Natural killer cell treated with Interleukin-12 subunit alpha and Interleukin-12 subunit beta and Interleukin-15 and Interleukin-18, amount 100 ng/mL, for 72 hours (primary cell): ENCODE measurements around the gene CLSTN2. TPM values are rescaled to one million over a fixed set of nuclear protein-coding genes. Genes with fewer than 3 reads are reported as not detected.

ENCODE experiments used
- ATAC-seq, 2 donors: fragments of 150-1000 bp; cut with Tn5 transposase in 1 of 2; sonication (Bioruptor Pico), chemical (Tn5 transposase) in 1 of 2; 2 replicates each; pipeline ENCODE4 v1.10.0; 2021
- DNase-seq: peaks from one replicate; pipeline ENCODE4 v3.0.0; 2022; ENCODE audit warnings: low spot score
- H3K27ac Mint-ChIP-seq, 2 donors: 1 replicate in 1 of 2; 2 replicates in 1 of 2; pipeline ENCODE4 v1.8.0; 2022; ENCODE audit warnings: mixed read lengths in 2 of 2, mild to moderate bottlenecking in 1 of 2, moderate library complexity in 1 of 2
- H3K27me3 Mint-ChIP-seq, 2 donors: 1 replicate in 1 of 2; 2 replicates in 1 of 2; pipeline ENCODE4 v1.8.0; 2022; ENCODE audit warnings: mixed read lengths in 2 of 2
- H3K36me3 Mint-ChIP-seq: one replicate; pipeline ENCODE4 v1.8.0; 2022; ENCODE audit warnings: mixed read lengths
- H3K4me1 Mint-ChIP-seq, 2 donors: 1 replicate in 1 of 2; 2 replicates in 1 of 2; pipeline ENCODE4 v1.8.0; 2022; ENCODE audit warnings: low read depth in 2 of 2, mixed read lengths in 2 of 2, mild to moderate bottlenecking in 1 of 2
- H3K4me3 Mint-ChIP-seq: one replicate; pipeline ENCODE4 v1.8.0; 2022; ENCODE audit warnings: mixed read lengths
- H3K9me3 Mint-ChIP-seq: 2 replicates; pipeline ENCODE4 v1.8.0; 2022; ENCODE audit warnings: mixed read lengths
- total RNA-seq, 2 donors: library from RNA; stranded (reverse); gene quantifications; one replicate each; pipeline ENCODE4 v1.2.3, GENCODE V29; 2022

CLSTN2 gene
- total RNA-seq, 2 donors from 2014 or later: not detected

GRCh38 chr3:140571836-140572235, 636.9 kb downstream of the CLSTN2 start:
- ATAC-seq: no peak
- H3K9me3 Mint-ChIP-seq: no peaks in the 10 kb centered on the region
- H3K36me3 Mint-ChIP-seq: no peaks in the 10 kb centered on the region
- no peak overlapping the region for H3K27ac Mint-ChIP-seq
- no peak for DNase-seq
- no peaks in the 10 kb centered on the region for H3K4me1 Mint-ChIP-seq
- H3K27me3 Mint-ChIP-seq: no peaks in the 10 kb centered on the region
- no peak overlapping the region for H3K4me3 Mint-ChIP-seq

- no peak for ATAC-seq
- H3K27me3 Mint-ChIP-seq: peaks cover 0 to 2% of the 10 kb centered on the region in 2 donors
- H3K9me3 Mint-ChIP-seq: no peaks in the 10 kb centered on the region
- H3K4me1 Mint-ChIP-seq: no peaks in the 10 kb centered on the region
- no peak for DNase-seq
- H3K27ac Mint-ChIP-seq: no peak overlapping the region
- no peak overlapping the region for H3K4me3 Mint-ChIP-seq
- no peaks in the 10 kb centered on the region for H3K36me3 Mint-ChIP-seq
Measured at GRCh38 chr3:140572334-140572733, 637.3 kb downstream of the CLSTN2 start.

- ATAC-seq (no peak), DNase-seq (no peak)
- peaks cover 0 to 5% of the 10 kb centered on the region in 2 donors for H3K27me3 Mint-ChIP-seq
- no peak overlapping the region for H3K27ac Mint-ChIP-seq
- H3K9me3 Mint-ChIP-seq: no peaks in the 10 kb centered on the region
- H3K4me3 Mint-ChIP-seq: no peak overlapping the region
- no peaks in the 10 kb centered on the region for H3K36me3 Mint-ChIP-seq
- no peaks in the 10 kb centered on the region for H3K4me1 Mint-ChIP-seq
Measured at GRCh38 chr3:140573011-140573410, 638.0 kb downstream of the CLSTN2 start.

- Mint-ChIP-seq H3K9me3 (no peaks in the 10 kb centered on the region), H3K4me3 (no peak overlapping the region), H3K36me3 (no peaks in the 10 kb centered on the region), H3K27ac (no peak overlapping the region), H3K4me1 (no peaks in the 10 kb centered on the region), H3K27me3 (peaks cover 8 to 11% of the 10 kb centered on the region in 2 donors)
- DNase-seq (no peak), ATAC-seq (no peak)
Measured at GRCh38 chr3:140574375-140574774, 639.4 kb downstream of the CLSTN2 start.

- no peaks in the 10 kb centered on the region for H3K4me1 Mint-ChIP-seq
- no peaks in the 10 kb centered on the region for H3K36me3 Mint-ChIP-seq
- peaks cover 11 to 19% of the 10 kb centered on the region in 2 donors for H3K27me3 Mint-ChIP-seq
Measured at GRCh38 chr3:140576449-140576848, 641.5 kb downstream of the CLSTN2 start.

GRCh38 chr3:140577911-140578310, 642.9 kb downstream of the CLSTN2 start:
- Mint-ChIP-seq H3K27me3 (peaks cover 11 to 19% of the 10 kb centered on the region in 2 donors), H3K27ac (no peak overlapping the region), H3K9me3 (no peaks in the 10 kb centered on the region), H3K4me3 (no peak overlapping the region), H3K36me3 (no peaks in the 10 kb centered on the region), H3K4me1 (no peaks in the 10 kb centered on the region)
- no peak for DNase-seq
- ATAC-seq: no peak

More at GRCh38 chr3:140576449-140576848, 641.5 kb downstream of the CLSTN2 start:
- DNase-seq: no peak
- Mint-ChIP-seq H3K9me3 (no peaks in the 10 kb centered on the region), H3K4me3 (no peak overlapping the region), H3K27ac (no peak overlapping the region)
- no peak for ATAC-seq

- no peak overlapping the region for H3K27ac Mint-ChIP-seq
- H3K4me3 Mint-ChIP-seq: no peak overlapping the region
- H3K27me3 Mint-ChIP-seq: peaks cover 13 to 19% of the 10 kb centered on the region in 2 donors
Measured at GRCh38 chr3:140579260-140579659, 644.3 kb downstream of the CLSTN2 start.

GRCh38 chr3:140580746-140581145, 645.8 kb downstream of the CLSTN2 start:
- H3K4me1 Mint-ChIP-seq: no peaks in the 10 kb centered on the region
- DNase-seq (no peak), ATAC-seq (no peak)
- H3K9me3 Mint-ChIP-seq: no peaks in the 10 kb centered on the region
- H3K27ac Mint-ChIP-seq: no peak overlapping the region
- peaks cover 13 to 19% of the 10 kb centered on the region in 2 donors for H3K27me3 Mint-ChIP-seq
- H3K36me3 Mint-ChIP-seq: no peaks in the 10 kb centered on the region
- no peak overlapping the region for H3K4me3 Mint-ChIP-seq

More at GRCh38 chr3:140579260-140579659, 644.3 kb downstream of the CLSTN2 start:
- no peak for ATAC-seq
- H3K4me1 Mint-ChIP-seq: no peaks in the 10 kb centered on the region
- H3K36me3 Mint-ChIP-seq: no peaks in the 10 kb centered on the region
- H3K9me3 Mint-ChIP-seq: no peaks in the 10 kb centered on the region
- DNase-seq: no peak

- Mint-ChIP-seq H3K9me3 (no peaks in the 10 kb centered on the region), H3K27ac (no peak overlapping the region), H3K4me3 (no peak overlapping the region), H3K4me1 (no peaks in the 10 kb centered on the region), H3K27me3 (peaks cover 12 to 15% of the 10 kb centered on the region in 2 donors), H3K36me3 (no peaks in the 10 kb centered on the region)
- DNase-seq: no peak
- ATAC-seq: no peak
Measured at GRCh38 chr3:140584549-140584948, 649.6 kb downstream of the CLSTN2 start.

- Mint-ChIP-seq H3K9me3 (no peaks in the 10 kb centered on the region), H3K36me3 (no peaks in the 10 kb centered on the region), H3K27ac (no peak overlapping the region), H3K4me3 (no peak overlapping the region), H3K27me3 (peaks cover 8% of the 10 kb centered on the region in 2 donors), H3K4me1 (no peaks in the 10 kb centered on the region)
- ATAC-seq (no peak), DNase-seq (no peak)
Measured at GRCh38 chr3:140585828-140586227, 650.8 kb downstream of the CLSTN2 start.

- no peak overlapping the region for H3K27ac Mint-ChIP-seq
- ATAC-seq: no peak
- no peak for DNase-seq
- H3K4me3 Mint-ChIP-seq: no peak overlapping the region
- H3K36me3 Mint-ChIP-seq: no peaks in the 10 kb centered on the region
- H3K27me3 Mint-ChIP-seq: peaks cover 7 to 8% of the 10 kb centered on the region in 2 donors
- H3K9me3 Mint-ChIP-seq: no peaks in the 10 kb centered on the region
- no peaks in the 10 kb centered on the region for H3K4me1 Mint-ChIP-seq
Measured at GRCh38 chr3:140586311-140586710, 651.3 kb downstream of the CLSTN2 start.

GRCh38 chr3:140588558-140588957, 653.6 kb downstream of the CLSTN2 start:
- no peak overlapping the region for H3K27ac Mint-ChIP-seq
- DNase-seq (no peak), ATAC-seq (no peak)
- H3K9me3 Mint-ChIP-seq: no peaks in the 10 kb centered on the region
- no peak overlapping the region for H3K4me3 Mint-ChIP-seq
- H3K27me3 Mint-ChIP-seq: peaks cover 18 to 21% of the 10 kb centered on the region in 2 donors
- H3K4me1 Mint-ChIP-seq: no peaks in the 10 kb centered on the region
- no peaks in the 10 kb centered on the region for H3K36me3 Mint-ChIP-seq

GRCh38 chr3:140593766-140594165, 658.8 kb downstream of the CLSTN2 start:
- H3K36me3 Mint-ChIP-seq: no peaks in the 10 kb centered on the region
- no peak overlapping the region for H3K4me3 Mint-ChIP-seq
- no peaks in the 10 kb centered on the region for H3K9me3 Mint-ChIP-seq
- ATAC-seq (no peak), DNase-seq (no peak)
- H3K4me1 Mint-ChIP-seq: no peaks in the 10 kb centered on the region
- H3K27me3 Mint-ChIP-seq: peaks cover 16 to 20% of the 10 kb centered on the region in 2 donors
- H3K27ac Mint-ChIP-seq: no peak overlapping the region

- peaks cover 16 to 20% of the 10 kb centered on the region in 2 donors for H3K27me3 Mint-ChIP-seq
- no peaks in the 10 kb centered on the region for H3K36me3 Mint-ChIP-seq
Measured at GRCh38 chr3:140595295-140595694, 660.3 kb downstream of the CLSTN2 start.

GRCh38 chr3:140597364-140597763, 662.4 kb downstream of the CLSTN2 start:
- Mint-ChIP-seq H3K9me3 (no peaks in the 10 kb centered on the region), H3K4me3 (no peak overlapping the region)

More at GRCh38 chr3:140595295-140595694, 660.3 kb downstream of the CLSTN2 start:
- no peak for DNase-seq
- Mint-ChIP-seq H3K4me1 (no peaks in the 10 kb centered on the region), H3K27ac (no peak overlapping the region), H3K9me3 (no peaks in the 10 kb centered on the region), H3K4me3 (no peak overlapping the region)
- ATAC-seq: no peak

More at GRCh38 chr3:140597364-140597763, 662.4 kb downstream of the CLSTN2 start:
- H3K4me1 Mint-ChIP-seq: no peaks in the 10 kb centered on the region
- H3K27me3 Mint-ChIP-seq: peaks cover 14 to 19% of the 10 kb centered on the region in 2 donors
- H3K36me3 Mint-ChIP-seq: no peaks in the 10 kb centered on the region
- ATAC-seq (no peak), DNase-seq (no peak)
- H3K27ac Mint-ChIP-seq: no peak overlapping the region
